H54 (cell line): ENCODE results near the gene PPID.
"Not testable (repeated sequence)": the region's sequence is repeated elsewhere in the genome, so short reads cannot be mapped to it uniquely, and the experiment has no call there.

Experiments used
- DNase-seq: peaks from one replicate; pipeline ENCODE4 v3.0.0; 2011; ENCODE audit warnings: low spot score, mixed read lengths; ENCODE audit not compliant: insufficient read length
- FAIRE-seq: peaks from 3 replicates; lab custom pipeline; 2011; peaks lifted over from hg19 to GRCh38; lab: Jason Lieb, UNC
- POLR2A ChIP-seq: IDR thresholded peaks from 2 replicates; pipeline ENCODE4 v1.6.1; 2011; ENCODE audit warnings: low read depth, mild to moderate bottlenecking, low read length

Gene PPID

DNA sequence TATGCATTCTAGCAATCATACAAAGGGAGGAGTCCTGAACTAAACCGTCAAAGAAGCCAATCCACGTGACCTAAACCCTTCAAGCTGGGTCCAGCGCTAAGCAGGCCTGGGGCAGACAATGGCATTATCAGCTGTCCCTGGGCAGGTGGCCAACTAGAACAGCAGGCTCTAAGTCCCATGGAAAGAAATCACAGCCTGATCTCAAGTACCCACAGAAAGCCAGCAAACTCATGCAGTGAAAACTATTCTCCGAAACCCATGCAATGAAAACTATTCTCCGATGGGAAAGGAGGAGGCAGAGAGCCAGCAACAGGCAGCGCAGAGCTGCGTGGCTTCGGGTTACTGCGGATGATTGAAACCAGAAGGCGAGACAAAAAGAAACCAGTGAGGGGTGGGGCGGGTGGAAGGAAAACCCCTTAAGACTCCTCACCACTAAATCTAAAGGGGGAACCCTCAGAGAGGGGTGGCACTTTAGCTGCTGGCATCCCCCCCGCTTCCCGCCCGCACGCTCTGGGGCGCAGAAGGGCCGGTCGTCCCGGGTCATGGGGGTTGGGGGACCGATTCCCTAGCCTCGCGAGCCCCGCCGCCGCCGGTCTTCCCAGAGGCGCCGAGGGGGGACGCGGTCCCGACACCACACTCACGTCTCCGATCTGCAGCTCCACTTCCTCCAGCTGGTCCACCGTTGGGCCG is 52.1 kb downstream of the PPID start:
- DNase-seq: peak; percentile 8
- FAIRE-seq: peak; percentile 36
- peak; percentile 7; the same call in 1 of the 2 replicates for TF ChIP-seq POLR2A

DNA sequence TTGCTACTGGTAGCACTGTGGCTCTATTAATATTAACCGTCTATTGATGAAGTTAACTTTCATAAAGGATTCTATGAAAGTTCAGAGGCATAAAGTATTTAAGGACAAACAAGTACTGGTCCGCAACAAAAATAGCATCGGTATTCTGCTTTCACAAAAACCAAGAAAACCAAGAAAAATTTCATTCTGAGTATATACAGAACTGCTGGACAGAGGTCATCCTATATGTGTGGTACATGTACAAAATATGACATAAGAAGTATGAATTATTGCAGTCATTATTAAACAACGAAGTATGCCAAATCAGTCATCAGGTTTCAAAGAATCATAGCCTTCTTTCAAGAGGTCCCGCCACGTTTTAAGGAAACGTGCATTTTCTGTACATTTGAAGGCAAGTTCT is 53.9 kb downstream of the PPID start:
- no peak for TF ChIP-seq POLR2A
- FAIRE-seq: no peak
- no peak for DNase-seq

DNA sequence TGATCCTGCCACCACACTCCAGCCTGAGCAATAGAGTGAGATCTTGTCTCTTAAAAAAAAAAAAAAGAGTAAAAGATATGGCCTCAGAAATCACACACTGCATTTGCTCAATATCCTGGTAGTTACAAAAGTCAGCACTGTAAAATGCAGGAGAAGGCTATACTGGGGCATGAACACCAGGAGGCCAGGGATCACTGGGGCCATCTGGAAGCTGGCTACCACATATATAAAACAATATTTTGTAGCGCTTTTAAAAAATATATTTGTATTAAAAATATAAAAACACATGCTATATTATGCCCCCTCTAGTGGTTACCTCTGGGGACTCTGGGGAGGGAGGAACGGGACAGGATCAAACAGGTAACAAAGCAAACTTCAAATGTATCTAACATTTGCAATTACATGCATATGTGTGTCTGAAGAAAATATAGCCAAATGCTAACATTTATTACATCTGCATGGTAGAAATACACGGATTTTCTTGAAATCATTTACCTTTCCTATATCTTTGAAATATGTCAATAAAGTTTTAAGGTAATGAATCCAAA is 55.5 kb downstream of the PPID start:
- DNase-seq: no peak
- TF ChIP-seq POLR2A: no peak

DNA sequence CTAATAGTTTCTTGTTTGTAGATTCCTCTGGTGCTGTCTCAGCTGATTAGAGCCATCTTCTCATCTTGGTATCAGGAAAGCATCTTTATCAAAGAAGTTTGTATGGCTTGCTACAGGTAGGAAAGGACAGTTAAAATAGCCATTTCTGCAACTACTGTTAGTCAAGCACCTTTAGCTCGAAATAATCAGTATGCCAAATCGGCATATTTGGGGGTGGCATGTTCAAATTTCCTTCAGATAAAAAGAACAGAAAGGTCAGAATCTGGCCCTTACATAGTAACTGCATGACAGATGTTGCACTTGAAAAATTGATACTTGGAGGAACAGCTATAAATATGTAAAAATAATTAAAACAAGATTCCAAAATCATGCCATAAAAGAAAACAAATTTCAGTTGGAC is 56.3 kb downstream of the PPID start:
- FAIRE-seq (no peak), DNase-seq (no peak)
- no peak for TF ChIP-seq POLR2A

More for the DNA sequence above, 55.5 kb downstream of the PPID start:
- no peak for FAIRE-seq

DNA sequence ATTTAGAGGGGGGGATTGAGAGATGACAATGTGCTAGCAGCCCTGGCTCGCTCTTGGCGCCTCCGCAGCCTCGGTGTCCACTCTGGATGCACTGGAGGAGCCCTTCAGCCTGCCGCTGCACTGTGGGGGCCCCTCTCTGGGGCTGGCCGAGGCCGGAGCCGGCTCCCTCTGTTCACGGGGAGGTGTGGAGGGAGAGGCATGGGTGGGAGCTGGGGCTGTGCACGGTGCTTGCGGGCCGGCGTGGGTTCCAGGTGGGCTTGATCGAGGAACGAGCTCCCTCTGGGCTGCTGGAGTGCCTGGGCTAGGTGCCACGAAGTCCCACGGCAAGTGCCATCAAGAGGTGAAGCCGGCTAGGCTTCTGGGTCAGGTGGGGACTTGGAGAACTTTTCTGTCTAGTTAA is 58.4 kb downstream of the PPID start:
- FAIRE-seq: no peak

DNA sequence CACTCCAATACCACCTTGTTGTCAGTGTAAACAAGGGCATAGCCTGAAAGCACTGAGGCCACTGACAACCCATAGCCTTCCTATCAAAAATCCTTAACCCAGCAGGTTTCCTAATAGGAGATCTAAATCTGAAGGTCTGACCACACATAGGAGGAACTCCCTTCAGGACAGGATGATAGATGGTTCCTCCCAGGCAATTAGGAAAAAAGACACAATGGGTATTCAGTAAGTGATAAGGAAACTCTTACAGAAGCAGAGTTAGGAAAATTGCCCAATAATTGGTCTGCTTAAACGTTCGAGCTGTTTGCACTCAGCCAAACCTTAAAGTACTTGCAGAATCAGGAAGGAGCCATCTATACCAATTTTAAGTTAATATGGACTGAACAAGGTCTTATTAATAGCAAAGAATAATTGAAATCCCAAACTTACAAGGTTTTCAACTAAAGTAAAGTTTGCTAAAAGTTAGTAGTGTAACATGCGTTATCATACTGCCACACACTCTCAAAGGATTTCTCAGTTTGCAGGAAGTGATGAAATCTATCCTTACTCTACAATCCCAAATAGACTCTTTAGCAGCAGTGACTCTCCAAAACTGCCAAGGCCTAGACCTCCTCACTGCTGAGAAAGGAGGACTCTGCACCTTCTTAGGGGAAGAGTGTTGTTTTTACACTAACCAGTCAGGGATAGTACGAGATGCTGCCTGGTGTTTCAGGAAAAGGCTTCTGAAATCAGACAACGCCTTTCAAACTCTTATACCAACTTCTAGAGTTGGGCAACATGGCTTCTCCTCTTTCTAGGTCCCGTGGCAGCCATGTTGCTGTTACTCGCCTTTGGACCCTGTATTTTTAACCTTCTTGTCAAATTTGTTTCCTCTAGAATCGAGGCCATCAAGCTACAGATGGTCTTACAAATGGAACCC is 59.2 kb downstream of the PPID start:
- FAIRE-seq, DNase-seq: not testable (repeated sequence)

More for the DNA sequence above, 58.4 kb downstream of the PPID start:
- TF ChIP-seq POLR2A: no peak
- DNase-seq: no peak

DNA sequence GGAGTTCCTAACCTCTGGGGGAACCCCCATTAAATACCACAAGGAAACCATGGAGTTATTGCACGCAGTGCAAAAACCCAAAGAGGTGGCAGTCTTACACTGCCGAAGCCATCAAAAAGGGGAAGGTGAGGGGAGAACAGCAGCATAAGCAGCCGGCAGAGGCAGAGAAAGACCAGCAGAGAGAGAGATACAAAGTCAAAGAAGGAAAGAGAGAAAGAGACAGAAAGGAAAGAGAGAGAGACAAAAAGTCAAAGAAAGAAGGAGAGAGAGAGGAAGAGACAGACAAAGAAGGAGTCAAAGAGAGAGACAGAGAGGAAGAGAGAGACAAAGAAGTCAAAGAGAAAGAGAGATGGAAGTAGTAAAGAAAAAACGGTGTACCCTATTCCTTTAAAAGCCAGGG is 59.9 kb downstream of the PPID start:
- FAIRE-seq, DNase-seq: not testable (repeated sequence)
